ENCODE results near the gene DNAJC18.

The DNAJC18 gene

GRCh38 chr5:139473105-139473504, 33.8 kb upstream of the DNAJC18 start:
- Histone ChIP-seq H3K4me3 (ENCODE audit: low read depth, low read length) (no peak overlapping the region), H3K27me3 (replicated peaks) (no peaks in the 10 kb centered on the region), H3K27ac (no peak overlapping the region), H3K36me3 (replicated peaks) (peaks cover 20% of the 10 kb centered on the region)
- in situ Hi-C loops (cut with HindIII; ENCODE audit: low pct_ligation_motif_present, low sequenced_read_pairs): no loop called here
- no peak for DNase-seq
- TF ChIP-seq, protein P1, sequence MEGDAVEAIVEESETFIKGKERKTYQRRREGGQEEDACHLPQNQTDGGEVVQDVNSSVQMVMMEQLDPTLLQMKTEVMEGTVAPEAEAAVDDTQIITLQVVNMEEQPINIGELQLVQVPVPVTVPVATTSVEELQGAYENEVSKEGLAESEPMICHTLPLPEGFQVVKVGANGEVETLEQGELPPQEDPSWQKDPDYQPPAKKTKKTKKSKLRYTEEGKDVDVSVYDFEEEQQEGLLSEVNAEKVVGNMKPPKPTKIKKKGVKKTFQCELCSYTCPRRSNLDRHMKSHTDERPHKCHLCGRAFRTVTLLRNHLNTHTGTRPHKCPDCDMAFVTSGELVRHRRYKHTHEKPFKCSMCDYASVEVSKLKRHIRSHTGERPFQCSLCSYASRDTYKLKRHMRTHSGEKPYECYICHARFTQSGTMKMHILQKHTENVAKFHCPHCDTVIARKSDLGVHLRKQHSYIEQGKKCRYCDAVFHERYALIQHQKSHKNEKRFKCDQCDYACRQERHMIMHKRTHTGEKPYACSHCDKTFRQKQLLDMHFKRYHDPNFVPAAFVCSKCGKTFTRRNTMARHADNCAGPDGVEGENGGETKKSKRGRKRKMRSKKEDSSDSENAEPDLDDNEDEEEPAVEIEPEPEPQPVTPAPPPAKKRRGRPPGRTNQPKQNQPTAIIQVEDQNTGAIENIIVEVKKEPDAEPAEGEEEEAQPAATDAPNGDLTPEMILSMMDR (IDR thresholded peaks at IDR 0.05; ENCODE audit: low read depth, low read length, missing control alignments): no peak

DNA sequence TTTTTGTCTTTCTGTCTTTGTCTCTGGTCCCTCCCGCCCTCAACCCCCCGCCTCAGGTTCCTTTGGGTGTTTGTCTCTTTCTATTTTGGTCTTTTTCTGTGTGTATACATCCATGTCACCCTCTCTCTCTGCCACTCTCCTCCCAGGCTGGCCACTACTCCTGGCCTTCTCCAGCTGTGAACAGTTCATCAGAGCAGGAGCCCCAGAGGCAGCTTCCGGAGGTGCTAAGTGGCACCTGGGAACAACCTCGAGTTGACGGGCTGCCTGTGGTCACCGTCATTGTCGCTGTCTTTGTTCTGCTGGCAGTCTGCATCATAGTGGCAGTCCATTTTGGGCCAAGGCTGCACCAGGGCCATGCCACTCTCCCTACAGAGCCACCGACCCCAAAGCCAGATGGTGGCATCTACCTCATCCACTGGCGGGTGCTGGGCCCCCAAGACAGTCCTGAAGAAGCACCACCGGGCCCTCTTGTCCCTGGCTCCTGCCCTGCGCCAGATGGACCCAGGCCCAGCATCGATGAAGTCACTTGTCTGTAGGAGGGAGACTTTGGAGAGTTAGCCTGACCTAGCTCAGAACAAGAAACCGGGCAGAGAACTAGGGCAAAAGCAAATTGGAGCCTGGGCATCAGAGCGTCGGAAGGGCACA, 33.2 kb upstream of the DNAJC18 start:
- DNase-seq: no peak
- TF ChIP-seq, protein P1 (IDR thresholded peaks at IDR 0.05; ENCODE audit: low read depth, low read length, missing control alignments): no peak

GRCh38 chr5:139470821-139471300, 31.5 kb upstream of the DNAJC18 start, which contains the start of gene SMIM33:
Gene SMIM33 (plus strand): TSS chr5:139471004. CDS start chr5:139471122, 118 bp downstream.
- in situ Hi-C loops (cut with HindIII; ENCODE audit: low pct_ligation_motif_present, low sequenced_read_pairs): no loop called here
- Histone ChIP-seq H3K27me3 (replicated peaks) (no peaks in the 10 kb centered on the region), H3K27ac (no peak within 1 kb of the TSS), H3K4me3 (ENCODE audit: low read depth, low read length) (no peak within 1 kb of the TSS), H3K36me3 (replicated peaks) (peaks cover 7% of the 10 kb centered on the region)
- TF ChIP-seq, protein P1 (IDR thresholded peaks at IDR 0.05; ENCODE audit: low read depth, low read length, missing control alignments): no peak
- no peak for DNase-seq

More for the DNA sequence above, 33.2 kb upstream of the DNAJC18 start:
- in situ Hi-C loops (cut with HindIII; ENCODE audit: low pct_ligation_motif_present, low sequenced_read_pairs): no loop called here
- H3K36me3 ChIP-seq (replicated peaks): peaks cover 14% of the 10 kb centered on the region
- no peak overlapping the region for H3K4me3 ChIP-seq (ENCODE audit: low read depth, low read length)
- H3K27me3 ChIP-seq (replicated peaks): no peaks in the 10 kb centered on the region
- H3K27ac ChIP-seq: no peak overlapping the region

DNA sequence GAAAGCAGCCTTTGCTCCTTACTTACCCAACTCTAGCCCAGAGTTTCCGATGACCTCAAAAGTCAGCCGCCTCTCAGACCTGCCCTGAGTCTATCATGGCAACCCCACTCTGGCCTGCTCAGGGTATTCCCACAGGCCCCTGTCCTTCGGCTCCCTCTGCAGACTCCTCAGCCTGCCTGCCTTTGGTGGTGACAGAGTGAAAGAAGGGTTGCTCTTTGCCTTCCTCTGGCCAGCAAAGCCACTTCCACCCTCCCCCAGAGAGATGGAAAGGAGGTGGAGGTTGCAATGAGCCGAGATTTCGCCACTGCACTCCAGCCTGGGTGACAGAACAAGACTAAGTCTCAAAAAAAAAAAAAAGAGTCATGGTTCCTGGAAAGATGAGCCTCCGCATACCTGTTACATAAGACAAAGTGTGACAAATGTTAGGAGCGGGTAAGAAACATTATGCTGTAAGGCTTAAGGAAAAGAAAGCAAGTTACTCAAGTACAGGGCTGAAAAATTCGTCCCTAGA, 29.2 kb upstream of the DNAJC18 start:
- no peaks in the 10 kb centered on the region for H3K36me3 ChIP-seq (replicated peaks)
- H3K27ac ChIP-seq: no peak overlapping the region
- H3K4me3 ChIP-seq (ENCODE audit: low read depth, low read length): no peak overlapping the region
- no peaks in the 10 kb centered on the region for H3K27me3 ChIP-seq (replicated peaks)
- DNase-seq: no peak
- TF ChIP-seq, protein P1 (IDR thresholded peaks at IDR 0.05; ENCODE audit: low read depth, low read length, missing control alignments): peak; percentile 37
- in situ Hi-C loops (cut with HindIII; ENCODE audit: low pct_ligation_motif_present, low sequenced_read_pairs): no loop called here

DNA sequence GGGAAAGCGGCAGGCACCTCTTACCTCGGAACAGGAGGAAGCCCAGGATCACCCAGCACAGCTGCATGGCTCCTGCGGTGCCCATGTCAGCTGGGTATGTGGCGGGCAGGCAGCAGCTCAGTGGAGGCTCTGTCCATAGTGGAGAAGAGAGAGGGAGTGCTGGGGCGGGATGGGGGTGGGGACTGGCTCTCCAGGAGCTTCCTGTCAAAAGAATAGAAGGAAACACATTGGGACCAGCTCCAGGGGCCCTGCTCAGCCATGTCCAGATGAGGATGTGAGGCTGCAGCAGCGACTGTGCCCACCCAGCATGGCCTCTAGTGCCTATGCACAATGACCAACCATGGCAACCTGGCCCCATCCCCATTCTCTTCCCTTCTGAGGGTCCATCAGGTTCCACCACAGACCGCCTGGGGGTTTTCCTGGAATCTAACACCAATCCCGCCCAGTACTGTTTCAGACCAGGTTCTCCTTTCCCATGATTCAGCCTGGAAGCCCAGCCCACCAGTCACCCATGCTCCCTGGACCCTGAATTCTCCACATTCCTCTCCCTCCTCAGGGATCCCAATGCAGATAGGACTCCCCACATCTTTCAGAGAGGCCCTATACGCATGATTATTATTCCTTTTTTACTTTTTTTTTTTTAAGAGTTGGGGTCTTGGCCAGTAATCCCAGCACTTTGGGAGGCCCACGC, 23.4 kb upstream of the DNAJC18 start, which contains the start of gene ECSCR:
TSS of gene ECSCR (minus strand) at position 158 of the 691 bp plus-strand sequence. CDS start at position 85, 73 bp downstream.
- H3K27me3 ChIP-seq (replicated peaks): no peaks in the 10 kb centered on the region
- H3K4me3 ChIP-seq (ENCODE audit: low read depth, low read length): no peak within 1 kb of the TSS
- in situ Hi-C loops (cut with HindIII; ENCODE audit: low pct_ligation_motif_present, low sequenced_read_pairs): no loop called here
- no peaks in the 10 kb centered on the region for H3K36me3 ChIP-seq (replicated peaks)
- peak within 1 kb of the TSS; percentile 43 for H3K27ac ChIP-seq
- DNase-seq: peak; percentile 33
- TF ChIP-seq, protein P1 (IDR thresholded peaks at IDR 0.05; ENCODE audit: low read depth, low read length, missing control alignments): no peak
